Activated T-cell treated with anti-CD3 and anti-CD28 coated beads, Interleukin-2, amount 50 U/mL, for 72 hours (primary cell): Measurements from ENCODE around the gene RAB19. TPM values are rescaled to one million over a fixed set of nuclear protein-coding genes. Genes with fewer than 3 reads are reported as not detected.

ENCODE experiments used
- ATAC-seq, 2 donors: fragments of 150-1000 bp; cut with Tn5 transposase; replicated peaks in 1 of 2; 2 replicates each; pipeline ENCODE4 v1.10.0; 2021; ENCODE audit warnings: moderate library complexity in 2 of 2, mild to moderate bottlenecking in 1 of 2
- DNase-seq, 2 donors: peaks; one replicate each; pipeline ENCODE4 v3.0.0; 2021 to 2022; ENCODE audit warnings: mixed read lengths in 1 of 2
- H3K27ac Mint-ChIP-seq: one replicate; pipeline ENCODE4 v1.8.0; 2022; ENCODE audit warnings: mild to moderate bottlenecking, moderate library complexity, mixed read lengths
- H3K27me3 Mint-ChIP-seq: one replicate; pipeline ENCODE4 v1.8.0; 2022; ENCODE audit warnings: low read depth, mixed read lengths
- H3K36me3 Mint-ChIP-seq, 2 donors: one replicate each; pipeline ENCODE4 v1.8.0; 2022; ENCODE audit warnings: mixed read lengths in 2 of 2, mild to moderate bottlenecking in 1 of 2; ENCODE audit not compliant: insufficient read depth in 2 of 2
- H3K4me1 Mint-ChIP-seq: one replicate; pipeline ENCODE4 v1.8.0; 2022; ENCODE audit warnings: low read depth, mixed read lengths
- H3K4me3 Mint-ChIP-seq, 2 donors: one replicate each; pipeline ENCODE4 v1.8.0; 2022; ENCODE audit warnings: mild to moderate bottlenecking in 2 of 2, mixed read lengths in 2 of 2, moderate library complexity in 2 of 2
- H3K9me3 Mint-ChIP-seq, 2 donors: one replicate each; pipeline ENCODE4 v1.8.0; 2022; ENCODE audit warnings: mixed read lengths in 2 of 2
- total RNA-seq, 2 donors: library from RNA; stranded (reverse); gene quantifications; one replicate each; pipeline ENCODE4 v1.2.3, GENCODE V29; 2022

Gene RAB19
- 10 to 100 TPM; 13.7 to 17.5 TPM for total RNA-seq

GRCh38 chr7:140403878-140404564 is at the start of gene RAB19:
TSS of gene RAB19 (plus strand) at chr7:140404058. CDS start at chr7:140407647, 3,589 bp downstream.
- Mint-ChIP-seq H3K27me3 (no peaks in the 10 kb centered on the region), H3K27ac (peak within 1 kb of the TSS; percentile 96), H3K4me3 (peak within 1 kb of the TSS; percentile 97 to 99), H3K9me3 (no peaks in the 10 kb centered on the region), H3K36me3 (peaks cover 10 to 14% of the 10 kb centered on the region in 2 donors), H3K4me1 (peaks cover 43% of the 10 kb centered on the region)
- DNase-seq (peak; percentile 51 to 63), ATAC-seq (peak; percentile 68 to 74)

GRCh38 chr7:140358024-140358411 is 45.8 kb upstream of the RAB19 start:
- Mint-ChIP-seq H3K4me3 (peak overlapping the region in 1 of 2 donors; percentile 84), H3K36me3 (peaks cover 11 to 48% of the 10 kb centered on the region in 2 donors), H3K9me3 (peaks cover 0 to 2% of the 10 kb centered on the region in 2 donors), H3K4me1 (peaks cover 32% of the 10 kb centered on the region), H3K27ac (peak overlapping the region; percentile 99), H3K27me3 (no peaks in the 10 kb centered on the region)
- no peak for ATAC-seq
- DNase-seq = no peak

GRCh38 chr7:140358412-140359051 is 45.3 kb upstream of the RAB19 start:
- peak overlapping the region; percentile 99 for H3K27ac Mint-ChIP-seq
- no peaks in the 10 kb centered on the region for H3K27me3 Mint-ChIP-seq
- H3K4me1 Mint-ChIP-seq = peaks cover 32% of the 10 kb centered on the region
- H3K9me3 Mint-ChIP-seq = peaks cover 0 to 2% of the 10 kb centered on the region in 2 donors
- DNase-seq (peak; percentile 12 to 36), ATAC-seq (peak; percentile 60 to 76)
- peaks cover 11 to 45% of the 10 kb centered on the region in 2 donors for H3K36me3 Mint-ChIP-seq
- H3K4me3 Mint-ChIP-seq = peak overlapping the region; percentile 80 to 84

- H3K27me3 Mint-ChIP-seq = no peaks in the 10 kb centered on the region
- peaks cover 6 to 34% of the 10 kb centered on the region in 2 donors for H3K36me3 Mint-ChIP-seq
- ATAC-seq (peak; percentile 12 to 25), DNase-seq (no peak)
- peak overlapping the region; percentile 51 for H3K27ac Mint-ChIP-seq
- peaks cover 32% of the 10 kb centered on the region for H3K4me1 Mint-ChIP-seq
- H3K4me3 Mint-ChIP-seq = peak overlapping the region; percentile 43 to 52
- H3K9me3 Mint-ChIP-seq = peaks cover 0 to 2% of the 10 kb centered on the region in 2 donors
Observed at GRCh38 chr7:140360697-140361229, 43.1 kb upstream of the RAB19 start.

- Mint-ChIP-seq H3K4me3 (no peak overlapping the region), H3K27ac (no peak overlapping the region), H3K9me3 (peaks cover 0 to 2% of the 10 kb centered on the region in 2 donors), H3K36me3 (peaks cover 10 to 22% of the 10 kb centered on the region in 2 donors), H3K4me1 (peaks cover 12% of the 10 kb centered on the region), H3K27me3 (no peaks in the 10 kb centered on the region)
- DNase-seq (no peak), ATAC-seq (no peak)
Observed at GRCh38 chr7:140364819-140365218, 39.0 kb upstream of the RAB19 start.

- H3K27ac Mint-ChIP-seq = peak overlapping the region; percentile 57
- H3K4me1 Mint-ChIP-seq = peaks cover 9% of the 10 kb centered on the region
- H3K9me3 Mint-ChIP-seq = no peaks in the 10 kb centered on the region
- H3K4me3 Mint-ChIP-seq = no peak overlapping the region
- no peak for ATAC-seq
- no peak for DNase-seq
- peaks cover 7 to 23% of the 10 kb centered on the region in 2 donors for H3K36me3 Mint-ChIP-seq
- no peaks in the 10 kb centered on the region for H3K27me3 Mint-ChIP-seq
Observed at GRCh38 chr7:140367528-140367927, 36.3 kb upstream of the RAB19 start.

- Mint-ChIP-seq H3K27ac (peak overlapping the region; percentile 77), H3K9me3 (no peaks in the 10 kb centered on the region), H3K27me3 (no peaks in the 10 kb centered on the region), H3K4me1 (peaks cover 23% of the 10 kb centered on the region), H3K4me3 (no peak overlapping the region), H3K36me3 (peaks cover 7 to 23% of the 10 kb centered on the region in 2 donors)
- ATAC-seq = no peak
- no peak for DNase-seq
Observed at GRCh38 chr7:140369294-140369693, 34.6 kb upstream of the RAB19 start.

- Mint-ChIP-seq H3K36me3 (peaks cover 13 to 27% of the 10 kb centered on the region in 2 donors), H3K9me3 (no peaks in the 10 kb centered on the region), H3K27me3 (no peaks in the 10 kb centered on the region), H3K27ac (peak overlapping the region; percentile 97), H3K4me3 (peak overlapping the region; percentile 70 to 82), H3K4me1 (peaks cover 74% of the 10 kb centered on the region)
- no peak for DNase-seq
- no peak for ATAC-seq
Observed at GRCh38 chr7:140375323-140375722, 28.5 kb upstream of the RAB19 start.

- Mint-ChIP-seq H3K36me3 (peaks cover 11 to 23% of the 10 kb centered on the region in 2 donors), H3K27ac (peak overlapping the region; percentile 97), H3K4me3 (peak overlapping the region; percentile 70 to 82), H3K9me3 (no peaks in the 10 kb centered on the region), H3K27me3 (no peaks in the 10 kb centered on the region), H3K4me1 (peaks cover 71% of the 10 kb centered on the region)
- DNase-seq (peak; percentile 48 to 49), ATAC-seq (peak; percentile 87 to 95)
Observed at GRCh38 chr7:140375892-140376730, 27.7 kb upstream of the RAB19 start.

- peak overlapping the region in 1 of 2 donors; percentile 4 for H3K4me3 Mint-ChIP-seq
- peaks cover 34% of the 10 kb centered on the region for H3K4me1 Mint-ChIP-seq
- no peaks in the 10 kb centered on the region for H3K27me3 Mint-ChIP-seq
- peak overlapping the region; percentile 76 for H3K27ac Mint-ChIP-seq
- H3K36me3 Mint-ChIP-seq = peaks cover 10 to 14% of the 10 kb centered on the region in 2 donors
- H3K9me3 Mint-ChIP-seq = no peaks in the 10 kb centered on the region
- DNase-seq (no peak), ATAC-seq (no peak)
Observed at GRCh38 chr7:140383954-140384713, 19.7 kb upstream of the RAB19 start.

- ATAC-seq (no peak), DNase-seq (no peak)
- Mint-ChIP-seq H3K27me3 (no peaks in the 10 kb centered on the region), H3K4me1 (peaks cover 25% of the 10 kb centered on the region), H3K27ac (peak overlapping the region; percentile 27), H3K4me3 (peak overlapping the region; percentile 48 to 71), H3K36me3 (peaks cover 7 to 10% of the 10 kb centered on the region in 2 donors), H3K9me3 (no peaks in the 10 kb centered on the region)
Observed at GRCh38 chr7:140384894-140385545, 18.8 kb upstream of the RAB19 start.

GRCh38 chr7:140389445-140389844 is 14.4 kb upstream of the RAB19 start:
- no peaks in the 10 kb centered on the region for H3K27me3 Mint-ChIP-seq

More at GRCh38 chr7:140389445-140389844, 14.4 kb upstream of the RAB19 start:
- Mint-ChIP-seq H3K4me1 (peaks cover 15% of the 10 kb centered on the region), H3K36me3 (peaks cover 2 to 3% of the 10 kb centered on the region in 2 donors), H3K9me3 (no peaks in the 10 kb centered on the region), H3K27ac (no peak overlapping the region), H3K4me3 (no peak overlapping the region)
- no peak for DNase-seq
- no peak for ATAC-seq
